ENCODE results near the gene TJP1.
"Not testable (repeated sequence)": the region's sequence is repeated elsewhere in the genome, so short reads cannot be mapped to it uniquely, and the experiment has no call there.

The TJP1 gene

GRCh38 chr15:29657476-29657817 is 164.8 kb downstream of the TJP1 start:
- DNase-seq (ENCODE audit: low spot score): not testable (repeated sequence)

GRCh38 chr15:29656636-29657475 is 165.4 kb downstream of the TJP1 start:
- no peak for DNase-seq (ENCODE audit: low spot score)

GRCh38 chr15:29652595-29652994 is 169.7 kb downstream of the TJP1 start:
- no peak for DNase-seq (ENCODE audit: low spot score)

- no peak for DNase-seq (ENCODE audit: low spot score)
Observed at GRCh38 chr15:29651476-29652233, 170.6 kb downstream of the TJP1 start.
